NT2/D1 (cell line): ENCODE results near the gene SIRT4.

Source experiments
- DNase-seq: peaks from one replicate; pipeline ENCODE4 v3.0.0-alpha.2; 2011; ENCODE audit warnings: low read depth, low spot score
- H3K27me3 ChIP-seq: 2 replicates; pipeline ENCODE4 v1.6.0; 2011; ENCODE audit warnings: mild to moderate bottlenecking; ENCODE audit not compliant: insufficient read length, insufficient read depth
- H3K36me3 ChIP-seq: 2 replicates; pipeline ENCODE4 v1.6.1; 2011; ENCODE audit warnings: mild to moderate bottlenecking, low read length, mixed read lengths; ENCODE audit not compliant: insufficient read depth, insufficient read length
- H3K4me1 ChIP-seq: 2 replicates; pipeline ENCODE4 v1.5.1; 2011; ENCODE audit not compliant: insufficient read depth, insufficient read length
- H3K4me3 ChIP-seq: 2 replicates; pipeline ENCODE4 v1.5.1; 2011; ENCODE audit warnings: low read depth; ENCODE audit not compliant: insufficient read length
- H3K9ac ChIP-seq: 2 replicates; pipeline ENCODE4 v1.6.0; 2011; ENCODE audit warnings: low read depth; ENCODE audit not compliant: insufficient read length
- H3K9me3 ChIP-seq: 2 replicates; pipeline ENCODE4 v1.5.1; 2011; ENCODE audit warnings: mild to moderate bottlenecking, low read length; ENCODE audit not compliant: insufficient read depth
- SUZ12 ChIP-seq: IDR thresholded peaks from 2 replicates; pipeline ENCODE4 v1.6.1; 2011; ENCODE audit not compliant: insufficient read length, insufficient read depth; ENCODE audit errors: extremely low read depth
- YY1 ChIP-seq: IDR thresholded peaks from 2 replicates; pipeline ENCODE4 v1.6.1; 2011; ENCODE audit not compliant: insufficient read length, insufficient read depth
- ZNF274 ChIP-seq: IDR thresholded peaks from 2 replicates; pipeline ENCODE4 v1.6.1; 2011; ENCODE audit warnings: mild to moderate bottlenecking, low read depth, low read length

SIRT4 gene

DNA sequence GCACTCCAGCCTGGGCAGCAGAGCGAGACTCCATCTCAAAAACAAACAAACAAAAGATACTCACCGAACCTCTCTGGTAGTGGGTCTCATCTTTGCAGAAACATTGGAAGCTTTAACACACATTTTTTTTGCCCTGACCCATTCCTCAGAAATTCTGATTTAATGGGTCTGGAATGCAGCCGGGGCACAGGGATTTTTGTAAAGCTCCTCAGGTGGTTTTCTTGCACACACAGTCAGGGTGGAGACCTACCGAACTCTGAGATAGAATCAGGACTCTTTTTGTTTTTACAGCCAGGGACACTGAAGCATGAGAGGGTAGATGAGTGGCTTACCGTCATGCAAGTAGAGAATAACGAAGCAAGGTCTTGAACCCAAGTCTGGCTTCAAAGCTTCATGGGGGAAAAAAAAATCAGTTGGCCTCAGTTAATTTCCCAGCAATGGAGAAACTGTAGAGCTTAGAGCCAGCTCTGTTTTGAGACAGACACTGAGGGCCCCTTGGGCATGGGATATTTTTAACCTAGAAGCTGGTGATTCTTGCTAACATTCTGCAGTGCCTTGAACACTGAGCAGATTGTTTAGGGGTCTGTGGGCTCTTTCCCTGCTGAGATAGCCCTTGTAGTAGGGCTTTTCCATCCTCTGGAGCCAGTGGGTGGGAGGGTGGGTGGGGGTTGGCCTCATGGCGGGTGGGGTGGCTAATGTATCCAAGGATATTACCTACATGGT lies 15.2 kb upstream of the SIRT4 start:
- no peak for TF ChIP-seq SUZ12
- TF ChIP-seq ZNF274: no peak
- no peak for TF ChIP-seq YY1
- no peaks in the 10 kb centered on the region for H3K9me3 ChIP-seq
- no peak overlapping the region for H3K9ac ChIP-seq
- no peaks in the 10 kb centered on the region for H3K36me3 ChIP-seq
- peaks cover 6% of the 10 kb centered on the region for H3K4me1 ChIP-seq
- no peaks in the 10 kb centered on the region for H3K27me3 ChIP-seq
- H3K4me3 ChIP-seq: no peak overlapping the region
- no peak for DNase-seq

DNA sequence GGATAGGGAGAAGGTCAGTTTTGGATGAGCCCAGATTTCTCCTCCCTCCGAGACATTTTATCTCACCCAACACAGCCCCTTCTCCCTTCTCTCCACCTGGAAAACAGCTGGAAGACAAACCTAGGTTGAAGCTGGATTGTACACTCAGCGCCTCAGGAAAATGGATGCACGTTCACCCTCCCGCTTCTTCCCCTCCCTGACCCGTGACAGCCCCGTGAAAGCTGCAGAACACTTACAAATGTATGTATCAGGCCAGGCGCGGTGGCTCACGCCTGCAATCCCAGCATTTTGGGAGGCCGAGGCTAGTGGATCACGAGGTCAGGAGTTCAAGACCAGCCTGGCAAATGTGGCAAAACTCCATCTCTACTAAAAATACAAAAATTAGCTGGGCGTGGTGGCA lies 14.6 kb upstream of the SIRT4 start:
- H3K36me3 ChIP-seq: no peaks in the 10 kb centered on the region
- H3K9me3 ChIP-seq: no peaks in the 10 kb centered on the region
- DNase-seq: no peak
- H3K27me3 ChIP-seq: no peaks in the 10 kb centered on the region
- no peak overlapping the region for H3K4me3 ChIP-seq
- TF ChIP-seq SUZ12 (no peak), ZNF274 (no peak), YY1 (no peak)
- no peak overlapping the region for H3K9ac ChIP-seq
- H3K4me1 ChIP-seq: peaks cover 2% of the 10 kb centered on the region

DNA sequence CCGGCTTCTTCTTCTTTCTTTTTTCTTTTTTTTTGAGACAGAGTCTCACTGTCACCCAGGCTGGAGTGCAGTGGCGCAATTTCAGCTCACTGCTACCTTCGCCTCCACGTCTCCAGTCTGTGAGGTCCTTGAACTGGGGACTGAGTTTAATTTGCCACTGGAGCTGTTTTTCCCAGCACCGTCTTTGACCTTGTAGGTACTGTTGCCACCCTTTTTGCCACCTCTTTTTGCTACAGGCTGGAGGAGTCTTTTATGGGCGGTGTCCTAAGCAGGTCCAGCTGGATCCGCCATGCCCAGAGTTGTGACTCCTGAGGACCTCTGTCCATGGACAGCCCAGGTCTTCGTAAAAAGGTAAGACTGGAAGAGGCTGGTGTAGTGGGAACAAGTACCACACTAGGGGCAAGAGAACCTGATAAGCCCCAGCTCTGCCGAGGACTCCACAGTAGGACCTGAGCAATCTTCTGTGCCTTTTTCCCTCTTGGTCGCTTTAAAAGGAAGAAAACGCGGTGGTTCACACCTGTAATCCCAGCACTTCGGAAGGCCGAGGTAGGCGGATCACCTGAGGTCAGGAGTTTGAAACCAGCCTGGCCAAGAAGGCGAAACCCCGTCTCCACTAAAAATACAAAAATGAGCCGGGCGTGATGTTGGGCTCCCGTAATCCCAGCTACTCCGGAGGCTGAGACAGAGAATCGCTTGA lies 11.4 kb upstream of the SIRT4 start:
- H3K4me3 ChIP-seq: no peak overlapping the region

DNA sequence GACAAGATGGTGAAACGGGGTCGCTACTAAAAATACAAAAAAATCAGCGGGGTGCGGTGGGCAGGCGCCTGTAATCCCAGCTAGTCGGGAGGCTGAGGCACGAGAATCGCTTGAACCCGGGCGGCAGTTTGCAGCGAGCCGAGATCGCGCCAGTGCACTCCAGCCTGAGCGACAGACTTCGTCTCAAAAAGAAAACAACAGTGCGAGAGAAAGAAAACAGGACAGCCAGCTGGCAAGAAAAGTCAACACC lies 9.8 kb upstream of the SIRT4 start:
- TF ChIP-seq ZNF274 (no peak), SUZ12 (no peak), YY1 (no peak)
- no peak for DNase-seq
- H3K4me3 ChIP-seq: peak overlapping the region; percentile 37

More for the DNA sequence above, 11.4 kb upstream of the SIRT4 start:
- no peak for DNase-seq
- TF ChIP-seq ZNF274 (no peak), SUZ12 (no peak), YY1 (no peak)
- H3K4me1 ChIP-seq: no peaks in the 10 kb centered on the region
- no peaks in the 10 kb centered on the region for H3K27me3 ChIP-seq
- H3K36me3 ChIP-seq: no peaks in the 10 kb centered on the region
- H3K9me3 ChIP-seq: no peaks in the 10 kb centered on the region
- peak overlapping the region; percentile 65 for H3K9ac ChIP-seq

DNA sequence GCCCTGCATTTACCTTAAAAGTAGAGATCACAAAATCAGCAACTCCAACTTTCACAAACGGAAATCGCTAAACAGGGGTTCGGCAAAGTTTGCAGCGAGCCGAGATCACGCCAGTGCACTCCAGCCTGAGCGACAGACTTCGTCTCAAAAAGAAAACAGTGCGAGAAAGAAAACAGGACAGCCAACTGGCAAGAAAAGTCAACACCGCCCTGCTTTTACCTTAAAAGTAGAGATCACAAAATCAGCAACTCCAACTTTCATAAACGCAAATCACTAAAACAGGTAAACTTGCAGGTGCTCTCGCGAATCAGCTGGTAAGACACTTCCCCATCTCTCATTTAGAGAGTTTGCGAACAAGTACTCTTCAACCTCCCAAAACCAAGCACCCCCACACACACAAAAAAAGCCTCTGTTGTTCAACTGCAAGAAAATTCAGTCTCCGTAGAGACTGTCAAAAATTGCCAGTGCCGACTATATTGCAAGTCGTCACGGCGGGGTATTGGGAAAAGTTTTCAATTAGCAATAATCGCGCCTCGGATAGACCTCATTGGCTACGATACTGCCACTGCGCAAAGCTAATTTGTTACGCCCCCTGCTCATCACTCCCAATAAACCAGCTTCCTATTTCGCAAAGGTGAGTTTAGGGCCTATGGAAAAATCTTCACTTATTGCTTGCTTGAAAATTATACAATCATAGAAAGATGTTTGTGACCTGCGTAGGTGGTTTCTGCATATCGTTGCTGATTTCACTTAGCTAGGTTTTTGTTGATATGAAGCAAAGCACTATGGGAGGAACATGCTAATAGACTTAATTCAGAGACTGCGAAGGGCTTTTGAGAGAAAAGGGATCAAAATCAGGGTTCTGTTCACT lies 9.2 kb upstream of the SIRT4 start, which contains the start of gene RNU4-1:
RNU4-1 (minus strand) TSS at position 577 of the 871 bp plus-strand sequence.
- DNase-seq: peak; percentile 92
- Histone ChIP-seq H3K9ac (peak within 1 kb of the TSS; percentile 79), H3K36me3 (no peaks in the 10 kb centered on the region), H3K4me3 (peak within 1 kb of the TSS; percentile 37), H3K4me1 (no peaks in the 10 kb centered on the region), H3K27me3 (no peaks in the 10 kb centered on the region), H3K9me3 (no peaks in the 10 kb centered on the region)
- no peak for TF ChIP-seq SUZ12
- no peak for TF ChIP-seq ZNF274
- no peak for TF ChIP-seq YY1

More for the DNA sequence above, 9.8 kb upstream of the SIRT4 start:
- no peaks in the 10 kb centered on the region for H3K4me1 ChIP-seq
- H3K9me3 ChIP-seq: no peaks in the 10 kb centered on the region
- H3K27me3 ChIP-seq: no peaks in the 10 kb centered on the region
- H3K9ac ChIP-seq: peak overlapping the region; percentile 79
- H3K36me3 ChIP-seq: no peaks in the 10 kb centered on the region

DNA sequence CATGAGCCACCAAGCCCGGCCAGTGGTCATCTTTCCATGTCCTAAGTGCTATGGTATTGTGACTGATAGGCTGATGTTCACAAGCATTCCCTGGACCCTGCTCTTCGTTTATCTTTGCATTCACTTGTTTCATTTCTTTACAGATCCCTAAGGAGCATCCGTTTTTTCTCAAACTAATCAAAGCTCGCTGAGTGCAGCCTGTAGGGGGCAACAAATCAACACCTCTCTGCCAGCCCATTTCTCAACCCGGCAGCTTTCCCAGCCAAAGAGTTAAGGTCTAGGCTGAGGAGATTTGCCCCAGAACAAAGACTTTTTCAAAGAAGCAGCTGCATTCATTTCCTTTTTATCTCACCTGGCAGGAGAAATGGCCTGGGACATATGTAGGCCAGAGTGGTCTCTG lies 12.1 kb downstream of the SIRT4 start:
- TF ChIP-seq SUZ12: no peak
- TF ChIP-seq ZNF274: no peak
- TF ChIP-seq YY1: no peak

DNA sequence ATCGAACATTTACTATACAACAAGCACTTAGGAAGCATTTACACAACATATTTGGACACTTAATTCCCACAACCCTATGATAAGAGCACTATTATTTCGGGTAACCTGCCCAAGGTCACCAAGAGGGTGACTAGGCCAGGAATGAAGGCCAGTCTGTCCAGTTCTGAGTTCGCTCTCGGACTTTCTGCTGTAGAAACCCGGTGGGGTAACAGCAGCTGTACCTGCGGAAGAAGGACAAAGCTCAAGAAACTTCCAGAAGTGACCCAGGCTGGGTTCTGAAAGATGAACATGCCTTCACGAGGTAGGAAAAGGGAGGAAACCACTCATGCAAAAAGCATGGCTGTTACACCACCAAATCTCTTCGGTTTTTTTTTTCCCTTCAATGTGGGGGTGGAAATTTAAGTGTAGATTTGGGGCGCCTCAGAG lies 14.7 kb downstream of the SIRT4 start:
- Histone ChIP-seq H3K4me1 (no peaks in the 10 kb centered on the region), H3K27me3 (no peaks in the 10 kb centered on the region), H3K36me3 (no peaks in the 10 kb centered on the region), H3K4me3 (peak overlapping the region; percentile 36), H3K9ac (peak overlapping the region; percentile 82), H3K9me3 (no peaks in the 10 kb centered on the region)
- DNase-seq: no peak
- TF ChIP-seq ZNF274: no peak
- no peak for TF ChIP-seq SUZ12
- no peak for TF ChIP-seq YY1

More for the DNA sequence above, 12.1 kb downstream of the SIRT4 start:
- Histone ChIP-seq H3K9me3 (no peaks in the 10 kb centered on the region), H3K4me1 (no peaks in the 10 kb centered on the region), H3K9ac (no peak overlapping the region), H3K4me3 (no peak overlapping the region), H3K27me3 (no peaks in the 10 kb centered on the region), H3K36me3 (no peaks in the 10 kb centered on the region)
- no peak for DNase-seq
